Activated T-helper 9 cell treated with anti-CD3 and anti-CD28 coated beads, Interleukin-2, amount 50 U/mL, for 16 hours (primary cell): ENCODE data around the gene PALD1.

ENCODE experiments used
- DNase-seq: peaks from one replicate; pipeline ENCODE4 v3.0.0-alpha.2; 2020; ENCODE audit warnings: low read depth

PALD1 gene

GRCh38 chr10:70590655-70591416 lies 112.3 kb downstream of the PALD1 start:
- no peak for DNase-seq

- no peak for DNase-seq
These were observed 113.7 kb downstream of the PALD1 start for GRCh38 chr10:70592186-70592735.

- no peak for DNase-seq
These were observed 114.4 kb downstream of the PALD1 start for GRCh38 chr10:70592746-70593512.

DNA sequence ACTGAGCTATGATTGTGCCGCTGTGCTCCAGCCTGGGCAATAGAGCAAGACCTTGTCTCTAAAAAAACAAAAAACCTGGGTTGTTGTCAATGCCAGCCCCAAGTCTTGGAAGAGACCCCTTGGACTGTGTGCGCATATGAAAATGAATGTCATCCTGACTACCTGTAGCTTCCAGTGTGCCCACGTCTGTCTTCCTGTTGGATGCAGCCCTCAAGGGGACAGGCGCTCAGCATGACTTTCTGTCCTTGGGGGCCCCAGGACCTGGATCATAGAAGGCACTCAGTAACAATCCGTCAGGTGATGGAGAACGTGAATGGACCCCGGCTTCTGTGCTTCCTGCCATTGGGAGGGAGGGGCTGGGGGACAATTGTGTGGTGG lies 114.9 kb downstream of the PALD1 start:
- DNase-seq: no peak

DNA sequence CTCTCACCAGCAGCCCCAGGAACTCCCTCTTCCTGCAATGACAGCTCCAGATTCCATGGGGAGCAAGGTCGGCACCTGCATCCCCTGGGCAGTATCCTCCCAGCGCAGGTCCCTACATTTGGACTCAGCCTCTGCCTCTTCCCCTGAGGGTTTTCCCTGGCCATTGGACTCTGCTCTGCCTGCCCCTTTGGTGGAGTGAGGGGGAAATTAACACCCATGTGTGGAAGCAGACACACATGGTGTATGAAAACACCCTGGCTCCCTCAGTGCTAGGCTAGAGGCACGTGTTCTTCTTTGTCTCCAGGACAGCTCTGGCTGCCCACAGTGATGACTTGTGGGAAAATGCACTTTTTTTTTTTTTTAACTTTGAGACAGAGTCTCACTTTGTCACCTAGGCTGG lies 115.6 kb downstream of the PALD1 start:
- DNase-seq: no peak

GRCh38 chr10:70595566-70596016 lies 117.0 kb downstream of the PALD1 start:
- DNase-seq: no peak

GRCh38 chr10:70596110-70596798 lies 117.7 kb downstream of the PALD1 start:
- no peak for DNase-seq

- DNase-seq: no peak
These were observed 118.6 kb downstream of the PALD1 start for GRCh38 chr10:70596860-70597809.

DNA sequence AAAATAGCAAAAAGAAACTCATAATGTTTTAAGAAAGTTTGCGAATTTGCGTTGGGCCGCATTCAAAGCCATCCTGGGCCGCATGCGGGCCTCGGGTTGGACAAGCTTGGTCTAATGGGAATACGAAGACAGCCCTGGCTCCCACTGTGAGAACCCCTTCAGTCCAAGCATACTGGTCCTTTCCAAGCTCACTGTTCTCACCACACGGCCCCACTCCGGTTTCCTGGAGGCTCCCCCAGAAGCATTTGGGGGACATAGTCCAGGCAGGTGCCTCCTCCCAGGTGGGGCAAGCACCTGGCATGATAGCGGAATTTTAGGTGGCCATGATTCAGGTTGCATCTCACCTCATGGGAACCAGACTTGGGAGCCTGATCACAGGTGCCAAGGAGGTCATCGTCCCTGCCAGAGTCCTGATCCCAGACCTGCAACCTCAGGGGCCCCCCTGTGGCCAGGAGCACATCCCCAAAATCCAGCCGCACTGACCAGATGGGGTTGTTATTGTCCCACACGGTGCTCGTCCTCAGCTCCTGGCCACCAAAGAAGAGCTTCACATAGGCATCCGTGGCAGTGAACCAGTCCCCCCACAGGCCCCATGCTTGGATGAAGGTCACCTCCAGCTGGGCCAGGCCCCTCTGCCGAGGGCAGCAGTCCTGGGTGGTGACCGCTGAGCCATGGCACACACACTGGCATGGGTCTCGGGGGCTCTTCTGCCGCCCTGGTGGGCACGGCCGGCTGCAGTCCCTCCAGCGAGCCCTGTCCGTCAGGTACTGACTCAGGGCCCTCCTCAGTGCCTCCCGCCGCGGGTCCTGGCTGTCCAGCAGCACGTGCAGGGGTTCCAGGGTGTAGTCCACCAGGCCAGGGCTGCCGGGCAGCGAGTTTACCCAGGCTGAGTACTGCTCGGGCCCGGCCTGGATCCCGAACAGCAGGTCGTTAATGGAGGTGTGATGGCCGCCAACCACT lies 119.6 kb downstream of the PALD1 start:
- DNase-seq: no peak

GRCh38 chr10:70598857-70599295 lies 120.3 kb downstream of the PALD1 start:
- no peak for DNase-seq

DNA sequence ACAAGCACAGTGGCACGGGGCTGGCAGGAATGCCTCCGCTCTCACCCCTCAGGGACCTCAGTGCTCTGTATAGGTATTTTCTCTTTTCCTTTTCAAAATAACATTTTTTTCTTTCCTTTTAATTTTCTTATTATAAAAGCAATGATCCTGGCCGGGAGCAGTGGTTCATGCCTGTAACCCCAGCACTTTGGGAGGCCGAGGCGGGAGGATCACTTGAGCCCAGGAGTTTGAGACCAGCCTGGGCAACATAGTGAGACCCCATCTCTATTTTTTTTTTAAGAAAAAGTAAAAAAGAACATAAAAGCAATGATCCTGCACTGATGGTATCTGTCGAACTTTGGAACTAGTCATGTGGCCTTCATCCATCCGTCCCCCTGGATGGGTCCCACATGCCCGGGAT lies 120.8 kb downstream of the PALD1 start:
- no peak for DNase-seq

DNA sequence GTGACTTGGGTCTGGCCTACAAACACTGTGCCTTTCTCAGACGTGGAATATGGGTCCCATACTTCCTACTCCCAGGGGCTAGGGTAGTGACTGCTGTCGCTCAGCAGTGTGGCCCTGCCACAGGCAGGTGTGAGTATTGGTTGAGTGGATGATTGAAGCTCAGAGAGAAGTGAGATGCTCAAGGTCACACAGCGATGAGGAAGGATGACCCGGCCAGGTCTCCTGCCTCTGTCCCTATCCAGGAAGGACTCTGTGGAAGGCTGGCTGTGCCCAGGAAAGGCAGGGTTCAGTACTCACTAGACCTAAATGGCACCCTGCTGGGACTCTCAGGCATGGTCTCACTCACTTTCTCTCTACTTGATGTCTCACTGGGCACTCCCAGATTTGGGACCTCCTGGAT lies 121.2 kb downstream of the PALD1 start:
- DNase-seq: no peak

DNA sequence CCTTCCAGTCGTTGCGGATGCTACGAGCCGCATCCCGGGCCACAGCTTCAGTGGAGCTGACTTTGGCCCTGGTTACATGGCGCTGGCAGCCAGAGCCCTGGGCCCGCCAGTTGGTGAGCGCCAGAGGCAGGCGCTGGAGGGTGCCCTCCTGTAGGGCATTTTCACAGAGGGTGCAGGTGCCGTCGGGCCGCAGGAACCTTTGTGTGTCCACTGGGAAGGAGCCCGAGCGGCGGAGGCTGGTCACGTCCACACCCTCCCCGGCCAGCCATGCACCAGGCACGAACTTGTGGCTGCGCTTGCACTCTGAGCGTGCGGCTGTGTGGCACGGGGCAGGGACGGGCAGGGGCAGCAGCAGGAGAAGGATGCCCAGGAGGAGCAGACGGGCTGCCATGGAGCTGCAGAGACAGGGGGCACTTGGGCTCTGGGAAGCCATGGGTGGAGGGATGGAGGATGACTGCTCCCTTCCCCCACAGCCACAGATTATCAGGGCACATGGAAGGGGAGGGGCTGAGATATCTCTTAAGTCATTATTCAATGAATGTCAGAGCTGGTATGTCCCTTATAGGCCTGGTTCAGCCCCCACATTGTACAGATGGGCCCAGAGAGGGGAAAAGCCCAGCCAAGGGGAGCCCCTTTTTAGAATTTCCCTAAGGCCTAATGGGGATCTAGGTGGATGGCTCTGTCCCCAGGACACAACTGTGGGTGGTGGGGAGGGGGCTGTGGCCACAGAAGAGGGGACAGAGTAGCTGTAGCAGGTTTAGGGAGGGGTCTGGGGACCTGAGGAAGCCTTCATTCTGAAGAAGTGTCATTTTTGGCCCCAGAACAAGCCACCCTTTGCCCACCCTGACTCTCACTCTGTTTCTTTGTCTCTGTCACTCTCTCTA lies 122.2 kb downstream of the PALD1 start:
- no peak for DNase-seq

DNA sequence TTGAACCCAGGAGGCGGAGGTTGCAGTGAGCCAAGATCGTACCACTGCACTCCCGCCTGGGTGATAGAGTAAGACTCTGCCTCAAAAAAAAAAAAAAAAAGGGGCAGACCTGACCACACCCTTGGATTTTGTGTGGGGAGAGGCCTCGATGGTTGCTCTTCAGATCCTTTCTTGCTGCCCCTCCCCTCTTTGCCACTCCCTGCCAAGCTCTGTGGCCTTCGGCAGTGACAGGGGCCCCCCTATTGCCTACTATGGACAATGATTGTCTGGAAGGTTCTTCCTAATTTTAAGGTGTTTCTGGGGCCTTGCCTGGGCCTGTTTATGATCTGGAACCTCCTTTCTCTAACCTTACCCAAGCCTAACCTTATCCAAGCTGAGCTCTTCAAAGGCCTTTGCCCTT lies 123.2 kb downstream of the PALD1 start:
- no peak for DNase-seq

DNA sequence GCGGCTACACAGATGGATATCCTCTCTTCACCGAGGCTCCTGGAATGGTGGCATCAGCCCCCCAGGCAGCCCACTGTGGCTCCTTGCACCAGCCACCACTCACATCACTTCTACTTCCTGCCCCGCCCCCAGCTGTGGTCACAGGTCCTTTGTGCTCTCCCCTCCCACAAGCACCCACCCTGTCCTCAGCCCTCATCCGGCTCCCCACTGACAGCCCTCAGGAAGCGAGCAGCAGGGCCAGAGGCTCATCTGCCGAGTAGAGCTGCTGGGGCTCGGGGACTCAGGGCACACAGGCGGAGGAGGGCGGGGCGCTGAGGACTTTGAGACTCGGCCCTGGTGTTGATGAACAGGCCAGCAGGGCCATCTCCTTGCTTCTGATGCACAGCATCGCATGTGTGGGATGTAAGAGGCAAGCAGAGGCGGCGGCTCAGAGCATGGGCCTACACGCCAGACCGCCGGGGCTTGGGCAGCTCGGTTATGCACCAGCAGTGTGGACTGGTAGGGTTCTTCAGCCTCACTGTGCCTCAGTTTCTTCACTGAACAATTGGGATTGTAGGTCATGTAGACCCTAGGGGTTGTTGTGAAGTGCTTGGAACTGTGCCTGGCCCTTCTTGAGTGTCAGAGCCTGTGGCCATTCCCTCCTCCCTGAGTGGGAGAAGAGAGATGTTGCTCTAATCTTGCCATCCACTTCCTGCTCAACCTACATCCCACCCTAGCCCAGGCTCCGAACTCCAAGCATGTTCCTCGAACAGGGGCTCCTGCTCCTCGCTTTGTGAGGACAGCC lies 124.3 kb downstream of the PALD1 start, which contains the start of gene PRF1:
Gene PRF1, minus strand, starts transcription at position 77 of the 784 bp plus-strand sequence. CDS start 1,839 bp downstream, outside the sequence.
- peak; percentile 48 for DNase-seq

DNA sequence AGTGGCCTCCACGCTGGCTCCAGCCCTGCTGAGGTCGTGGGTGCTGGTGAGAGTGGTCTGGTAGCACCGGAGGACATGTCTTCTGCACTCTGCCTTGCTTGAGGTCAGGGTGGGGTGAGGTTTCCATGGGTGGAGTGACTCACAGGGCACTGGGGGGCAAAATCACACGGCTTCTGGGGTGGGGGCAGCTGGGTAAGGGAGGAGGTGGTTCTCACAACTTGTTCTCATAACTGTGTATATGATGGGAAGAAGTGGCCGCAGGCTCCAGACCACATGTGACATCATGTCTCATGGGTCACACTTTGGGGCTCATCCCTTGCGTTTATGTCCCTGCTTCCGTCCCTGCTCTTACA lies 124.9 kb downstream of the PALD1 start:
- no peak for DNase-seq

- DNase-seq: no peak
These were observed 125.5 kb downstream of the PALD1 start for GRCh38 chr10:70604106-70604505.

- DNase-seq: no peak
These were observed 126.6 kb downstream of the PALD1 start for GRCh38 chr10:70605161-70605560.
